ENCODE data around the gene PKNOX2.
"Not testable (repeated sequence)": the region's sequence is repeated elsewhere in the genome, so short reads cannot be mapped to it uniquely, and the experiment has no call there.

The PKNOX2 gene

DNA sequence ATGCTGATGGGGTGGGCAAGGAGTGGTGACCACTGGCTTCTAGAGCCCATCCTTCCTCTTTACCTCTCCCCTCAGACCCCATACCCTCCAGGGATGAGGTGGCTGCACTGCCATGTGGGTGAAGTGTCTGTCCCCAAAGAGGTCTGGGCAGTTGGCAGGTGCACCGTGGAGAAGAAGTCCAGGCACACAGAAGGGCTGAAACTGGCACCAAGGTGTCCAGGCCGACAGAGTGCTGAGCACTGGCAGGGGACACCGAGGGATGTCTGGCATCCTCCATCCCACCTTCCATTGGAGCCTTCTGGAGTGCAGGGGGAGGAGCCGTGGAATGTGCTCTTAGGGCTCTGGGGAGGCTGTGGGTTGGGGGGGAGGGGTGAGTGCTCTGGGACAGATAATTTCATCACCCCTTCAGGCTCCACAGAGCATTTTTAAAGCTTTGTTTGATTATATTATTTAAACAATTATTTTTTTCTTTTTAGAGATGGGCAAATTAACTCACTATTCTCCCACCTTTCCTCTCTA is 37.9 kb downstream of the PKNOX2 start:
- no peak for TF ChIP-seq JUND (IDR thresholded peaks at IDR 0.05; ENCODE audit: low read depth)
- in situ Hi-C loops (cut with HindIII; ENCODE audit: low pct_unique_long_range_greater_than_20kb, low sequenced_read_pairs), result no loop called here
- DNase-seq (ENCODE audit: low read depth in 1 of 2, low spot score in 1 of 2), result no peak

DNA sequence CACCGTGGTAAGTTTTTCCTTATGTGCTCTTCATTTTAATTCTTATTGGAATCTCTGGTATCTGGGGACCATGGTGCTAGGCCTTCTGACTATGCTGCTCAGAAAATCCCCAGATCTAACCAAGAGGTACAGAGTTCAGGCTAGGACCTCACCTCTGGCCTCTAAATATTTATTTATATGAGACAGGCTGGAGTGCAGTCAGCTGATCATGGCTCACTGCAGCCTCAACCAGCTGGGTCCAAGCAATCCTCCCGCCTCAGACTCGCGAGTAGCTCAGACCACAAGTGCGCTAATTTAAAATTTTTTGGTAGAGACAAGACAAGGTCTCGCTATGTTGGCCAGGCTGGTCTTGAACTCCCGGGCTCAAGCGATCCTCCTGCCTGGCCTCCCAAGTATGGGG is 38.4 kb downstream of the PKNOX2 start:
- in situ Hi-C loops (cut with HindIII; ENCODE audit: low pct_unique_long_range_greater_than_20kb, low sequenced_read_pairs), result no loop called here
- DNase-seq (ENCODE audit: low read depth in 1 of 2, low spot score in 1 of 2), result no peak
- TF ChIP-seq JUND (IDR thresholded peaks at IDR 0.05; ENCODE audit: low read depth), result no peak

DNA sequence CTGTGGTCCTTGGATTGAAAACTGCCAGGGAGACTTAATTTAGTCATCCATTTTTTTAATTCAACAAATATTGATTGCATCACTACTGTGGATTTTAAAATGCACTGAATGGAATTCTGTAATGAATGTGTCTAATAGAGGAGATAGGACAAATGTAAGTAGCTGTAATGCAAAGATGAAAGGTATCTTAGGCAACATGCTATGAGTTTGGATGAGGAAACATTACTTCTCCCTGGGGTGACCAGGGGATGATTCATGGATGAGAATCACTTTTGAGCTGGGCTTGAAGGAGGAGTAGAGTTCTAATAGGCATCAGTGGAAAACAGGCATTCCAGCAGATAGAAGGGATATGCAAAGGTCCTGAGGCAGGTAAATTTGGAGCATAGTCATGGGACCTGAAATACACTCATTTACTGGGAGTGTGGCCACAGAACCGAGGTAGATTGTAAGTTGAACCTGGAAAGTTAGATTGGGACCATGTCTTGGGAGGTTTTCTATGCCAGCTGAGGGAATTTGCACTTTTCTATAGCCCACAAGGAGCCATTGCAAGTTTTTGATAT is 43.4 kb downstream of the PKNOX2 start:
- TF ChIP-seq JUND (IDR thresholded peaks at IDR 0.05; ENCODE audit: low read depth), result no peak
- DNase-seq (ENCODE audit: low read depth in 1 of 2, low spot score in 1 of 2), result no peak
- in situ Hi-C loops (cut with HindIII; ENCODE audit: low pct_unique_long_range_greater_than_20kb, low sequenced_read_pairs), result no loop called here

DNA sequence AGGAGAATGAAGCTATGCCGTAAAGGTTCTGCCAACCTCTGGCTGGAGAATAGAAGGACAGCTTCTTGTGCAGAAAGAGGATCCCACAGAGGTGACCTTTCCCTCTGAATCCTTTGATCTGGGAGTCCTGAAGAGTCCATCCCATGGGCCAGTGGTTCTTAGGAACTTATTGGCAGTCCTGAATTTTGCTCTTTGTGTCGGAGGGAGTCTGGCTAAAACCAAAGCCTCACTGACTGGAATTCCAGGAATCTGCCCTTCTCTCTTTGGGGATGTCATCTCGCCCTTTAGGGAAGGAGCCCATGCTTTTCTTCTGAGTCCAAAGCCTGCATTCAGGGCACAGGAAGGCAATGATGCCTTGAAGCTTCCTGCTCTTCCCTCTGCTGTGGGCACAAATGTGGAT is 45.5 kb downstream of the PKNOX2 start:
- in situ Hi-C loops (cut with HindIII; ENCODE audit: low pct_unique_long_range_greater_than_20kb, low sequenced_read_pairs), result no loop called here
- TF ChIP-seq JUND (IDR thresholded peaks at IDR 0.05; ENCODE audit: low read depth), result no peak
- no peak for DNase-seq (ENCODE audit: low read depth in 1 of 2, low spot score in 1 of 2)

DNA sequence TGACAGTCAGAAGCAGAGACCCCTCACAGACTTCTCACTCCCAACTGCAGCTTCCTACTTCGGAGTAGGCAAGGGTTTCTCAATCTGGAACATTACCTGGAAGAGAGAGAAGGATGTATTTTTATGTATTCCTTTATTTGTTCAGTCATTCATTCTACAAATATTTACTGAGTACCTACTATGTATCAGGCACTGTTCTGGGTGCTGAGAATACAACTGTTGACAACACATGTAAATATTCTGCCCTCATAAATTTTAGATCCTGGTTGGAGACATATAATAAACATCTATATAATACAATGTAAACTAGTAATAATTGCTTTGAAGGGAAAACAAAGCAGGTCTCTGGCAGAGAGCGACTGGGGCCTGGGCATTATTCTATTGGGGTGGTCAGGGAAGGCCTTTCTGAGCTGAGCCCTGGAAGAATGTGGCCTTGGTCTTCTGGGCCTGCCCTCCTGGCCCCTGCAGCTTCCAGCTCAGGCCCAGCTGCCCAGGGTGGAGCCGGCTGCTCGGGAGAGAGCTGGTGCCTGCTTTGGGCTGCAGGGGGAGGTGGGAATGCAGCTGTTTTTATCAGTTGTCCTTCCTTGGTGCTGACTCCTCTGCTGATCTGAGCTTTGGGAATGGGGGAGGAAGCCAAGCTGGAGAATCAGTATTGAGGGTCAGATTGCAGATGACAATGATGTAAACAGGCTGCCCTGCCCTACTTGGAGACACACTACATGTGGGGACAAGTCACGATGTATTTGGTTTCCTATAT is 46.8 kb downstream of the PKNOX2 start:
- DNase-seq (ENCODE audit: low read depth in 1 of 2, low spot score in 1 of 2), result peak in 1 of 2 experiments; percentile 24
- in situ Hi-C loops (cut with HindIII; ENCODE audit: low pct_unique_long_range_greater_than_20kb, low sequenced_read_pairs), result no loop called here
- no peak for TF ChIP-seq JUND (IDR thresholded peaks at IDR 0.05; ENCODE audit: low read depth)

DNA sequence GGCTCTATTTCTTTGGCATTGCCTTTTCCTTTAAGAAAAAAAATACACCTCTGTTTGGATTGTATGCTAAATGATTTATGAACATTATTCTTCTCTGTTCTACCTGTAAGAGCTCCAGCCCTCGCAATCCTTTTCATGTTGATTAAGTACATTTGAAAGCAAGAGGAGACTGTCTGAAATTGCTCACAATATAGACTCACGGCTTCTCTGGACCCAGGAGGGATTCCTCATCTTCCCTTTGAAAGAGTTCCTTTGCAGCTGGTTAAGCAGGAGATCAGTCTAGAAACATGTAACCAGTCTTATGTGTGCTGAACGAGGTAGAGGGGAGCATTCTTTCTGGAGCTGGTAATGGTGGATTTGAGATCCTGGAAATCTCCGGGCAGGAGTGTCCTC is 47.4 kb downstream of the PKNOX2 start:
- no peak for TF ChIP-seq JUND (IDR thresholded peaks at IDR 0.05; ENCODE audit: low read depth)
- DNase-seq (ENCODE audit: low read depth in 1 of 2, low spot score in 1 of 2), result no peak
- in situ Hi-C loops (cut with HindIII; ENCODE audit: low pct_unique_long_range_greater_than_20kb, low sequenced_read_pairs), result no loop called here

DNA sequence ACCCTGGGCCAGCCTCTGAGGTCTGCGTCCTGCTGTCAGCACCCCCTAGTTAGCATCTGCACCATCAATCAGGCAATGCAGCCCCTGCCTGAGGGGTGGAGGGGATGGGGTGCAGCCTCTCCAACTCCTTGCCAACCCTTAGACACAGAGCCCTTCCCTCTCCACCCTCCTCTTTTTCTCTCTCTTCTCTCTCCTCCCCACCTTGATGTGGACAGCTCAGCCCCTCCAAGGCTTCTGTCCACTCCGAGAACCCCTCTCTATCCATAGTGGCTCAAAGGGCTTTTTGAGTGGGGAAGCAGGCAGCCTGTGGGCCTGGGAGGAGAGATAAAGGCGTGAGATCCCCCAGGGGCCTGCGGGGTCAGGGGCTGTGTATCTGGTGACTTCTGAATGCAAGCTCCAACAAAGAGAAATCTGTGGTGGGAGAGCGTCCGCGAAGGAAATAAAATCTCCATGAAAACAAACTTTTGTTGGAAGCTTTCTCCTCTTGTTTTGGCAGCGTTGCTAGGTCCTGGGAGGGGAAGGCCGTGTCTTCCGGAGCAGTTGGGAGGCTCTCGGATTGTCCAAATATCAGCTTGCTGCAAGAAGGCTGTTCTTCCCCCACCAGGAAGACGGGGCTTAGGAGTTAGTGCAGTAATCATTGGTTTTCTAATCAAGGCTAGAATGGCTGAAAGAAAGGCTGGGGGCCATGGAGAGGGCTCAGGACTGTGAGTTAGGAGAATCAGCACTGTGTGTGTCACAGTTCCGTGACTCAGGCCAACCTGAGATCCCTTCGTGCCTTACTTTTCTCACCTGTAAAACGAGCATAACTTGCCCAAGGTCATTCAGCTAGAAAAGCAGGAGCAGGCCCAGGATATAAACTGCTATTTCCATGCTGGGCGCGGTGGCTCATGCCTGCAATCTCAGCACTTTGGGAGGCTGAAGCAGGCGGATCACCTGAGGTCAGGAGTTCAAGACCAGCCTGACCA is 50.3 kb downstream of the PKNOX2 start:
- no peak for TF ChIP-seq JUND (IDR thresholded peaks at IDR 0.05; ENCODE audit: low read depth)
- in situ Hi-C loops (cut with HindIII; ENCODE audit: low pct_unique_long_range_greater_than_20kb, low sequenced_read_pairs), result no loop called here
- DNase-seq (ENCODE audit: low read depth in 1 of 2, low spot score in 1 of 2), result no peak

DNA sequence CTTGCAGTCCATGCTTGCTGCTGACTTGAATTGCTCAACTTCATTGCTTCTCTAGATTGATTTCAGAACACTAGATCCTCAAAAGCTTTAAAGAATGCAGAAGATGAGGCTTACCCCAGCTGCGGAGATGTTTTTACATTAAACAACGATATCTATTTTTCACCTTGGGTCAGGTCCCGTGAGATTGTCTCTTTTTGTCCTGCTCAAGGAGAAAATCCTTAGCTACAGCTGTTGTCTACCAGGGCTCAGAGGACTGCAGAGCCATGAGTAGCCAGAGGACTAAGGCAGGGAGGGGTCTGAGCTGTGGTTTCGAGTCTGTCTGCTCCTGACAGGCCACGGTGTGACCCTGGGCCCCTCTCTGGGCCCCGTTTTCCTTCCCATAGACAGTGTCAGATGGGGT is 51.4 kb downstream of the PKNOX2 start:
- TF ChIP-seq JUND (IDR thresholded peaks at IDR 0.05; ENCODE audit: low read depth), result no peak
- DNase-seq (ENCODE audit: low read depth in 1 of 2, low spot score in 1 of 2), result no peak
- in situ Hi-C loops (cut with HindIII; ENCODE audit: low pct_unique_long_range_greater_than_20kb, low sequenced_read_pairs), result no loop called here

DNA sequence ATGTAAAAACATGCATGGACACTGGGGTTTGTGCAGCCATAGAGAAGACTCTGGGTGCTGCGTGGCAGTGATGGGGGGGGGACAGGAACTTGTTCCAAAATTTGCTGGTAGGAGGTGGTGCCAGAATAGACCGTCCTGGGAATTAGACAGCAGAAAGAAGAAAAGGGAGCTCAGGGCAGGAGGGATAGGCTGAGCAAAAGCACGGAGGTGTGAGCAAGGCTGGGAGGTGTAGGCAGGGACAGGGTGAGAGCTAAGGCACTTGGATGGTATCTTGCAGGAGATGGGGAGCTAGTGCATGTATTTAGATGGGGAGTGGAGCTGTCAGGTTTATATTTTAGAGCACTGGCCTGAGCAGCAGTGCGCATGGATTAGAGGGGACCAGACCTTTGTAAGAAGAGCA is 53.8 kb downstream of the PKNOX2 start:
- DNase-seq (ENCODE audit: low read depth in 1 of 2, low spot score in 1 of 2), result no peak
- no peak for TF ChIP-seq JUND (IDR thresholded peaks at IDR 0.05; ENCODE audit: low read depth)
- in situ Hi-C loops (cut with HindIII; ENCODE audit: low pct_unique_long_range_greater_than_20kb, low sequenced_read_pairs), result no loop called here

DNA sequence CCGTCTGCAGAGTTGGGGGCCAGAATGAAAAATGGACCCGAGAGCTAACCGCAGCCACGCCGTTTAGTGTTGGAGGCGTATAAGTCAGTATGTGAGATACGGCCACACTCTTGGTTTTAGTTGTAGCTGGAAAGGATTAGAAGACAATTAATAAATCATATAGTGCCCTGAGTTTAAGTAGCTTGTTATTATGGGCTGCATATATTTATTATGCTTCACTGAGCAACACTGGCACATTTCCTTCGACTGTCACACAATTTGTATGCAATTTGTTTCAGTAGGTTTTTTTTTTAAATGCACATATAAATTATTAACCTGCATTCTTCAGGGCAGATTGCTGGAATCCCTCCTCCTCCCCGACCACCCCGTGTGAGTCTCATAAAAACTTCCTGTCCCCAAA is 56.9 kb downstream of the PKNOX2 start:
- in situ Hi-C loops (cut with HindIII; ENCODE audit: low pct_unique_long_range_greater_than_20kb, low sequenced_read_pairs), result no loop called here
- TF ChIP-seq JUND (IDR thresholded peaks at IDR 0.05; ENCODE audit: low read depth), result no peak
- DNase-seq (ENCODE audit: low read depth in 1 of 2, low spot score in 1 of 2), result no peak

DNA sequence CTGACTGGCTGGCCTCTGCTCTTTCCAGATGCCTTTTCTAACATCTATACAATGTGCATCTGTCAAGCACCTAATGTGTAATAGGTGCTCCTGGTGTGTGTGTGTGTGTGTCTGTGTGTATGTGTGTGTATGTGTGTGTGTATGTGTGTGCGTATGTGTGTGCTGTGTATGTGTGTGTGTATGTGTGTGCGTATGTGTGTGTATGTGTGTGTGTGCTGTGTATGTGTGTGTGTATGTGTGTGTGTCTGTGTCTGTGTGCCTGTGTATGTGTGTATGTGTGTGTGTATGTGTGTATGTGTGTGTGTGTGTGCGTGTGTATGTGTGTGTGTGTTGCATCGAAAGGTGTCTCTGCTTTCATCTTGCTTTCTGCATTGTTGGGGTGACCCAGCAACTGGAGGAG is 57.9 kb downstream of the PKNOX2 start:
- in situ Hi-C loops (cut with HindIII; ENCODE audit: low pct_unique_long_range_greater_than_20kb, low sequenced_read_pairs), result no loop called here
- DNase-seq (ENCODE audit: low read depth in 1 of 2, low spot score in 1 of 2), result no peak
- no peak for TF ChIP-seq JUND (IDR thresholded peaks at IDR 0.05; ENCODE audit: low read depth)

DNA sequence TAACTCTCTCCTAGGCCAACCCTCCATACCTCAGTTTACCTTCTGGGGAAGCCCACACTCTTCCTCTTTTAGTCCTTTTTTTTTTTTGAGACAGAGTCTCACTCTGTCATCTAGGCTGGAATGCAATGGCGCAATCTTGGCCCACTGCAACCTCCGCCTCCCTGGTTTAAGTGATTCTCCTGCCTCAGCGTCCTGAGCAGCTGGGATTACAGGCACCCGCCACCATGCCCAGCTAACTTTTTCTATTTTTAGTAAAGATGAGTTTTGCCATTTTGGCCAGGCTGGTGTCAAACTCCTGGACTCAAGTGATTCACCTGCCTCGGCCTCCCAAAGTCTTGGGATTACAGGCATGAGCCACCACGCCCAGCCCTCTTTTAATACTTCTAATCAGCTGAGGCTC is 58.6 kb downstream of the PKNOX2 start:
- in situ Hi-C loops (cut with HindIII; ENCODE audit: low pct_unique_long_range_greater_than_20kb, low sequenced_read_pairs); DNase-seq (ENCODE audit: low read depth in 1 of 2, low spot score in 1 of 2): not testable (repeated sequence)

DNA sequence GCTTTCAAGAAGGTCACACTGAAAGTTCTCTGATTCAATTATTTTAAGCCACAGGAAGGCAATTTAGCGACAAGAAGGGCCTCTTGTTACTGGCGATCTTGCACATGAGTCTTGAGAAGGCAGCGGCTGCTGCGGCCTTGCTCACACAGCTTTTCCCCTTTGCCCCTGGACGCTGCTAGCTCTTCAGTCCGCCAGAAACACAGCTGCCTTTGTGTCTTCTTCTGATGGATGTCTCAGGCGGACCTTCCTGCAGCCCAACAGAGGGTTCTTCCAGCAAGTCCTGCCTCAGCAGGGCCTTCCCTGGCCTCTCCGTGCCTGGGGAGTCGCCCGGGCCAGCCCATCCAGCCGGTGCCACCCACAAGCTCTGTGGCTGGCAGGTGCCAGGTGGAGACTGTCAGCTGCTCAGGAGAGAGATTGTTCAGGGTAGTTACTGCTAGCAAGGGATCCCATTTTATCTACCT is 59.4 kb downstream of the PKNOX2 start:
- no peak for DNase-seq (ENCODE audit: low read depth in 1 of 2, low spot score in 1 of 2)
- in situ Hi-C loops (cut with HindIII; ENCODE audit: low pct_unique_long_range_greater_than_20kb, low sequenced_read_pairs), result no loop called here
- no peak for TF ChIP-seq JUND (IDR thresholded peaks at IDR 0.05; ENCODE audit: low read depth)
